Myometrial cell (primary cell): Measurements from ENCODE around the gene ZNF568. TPM values are rescaled to one million over a fixed set of nuclear protein-coding genes. Genes with fewer than 3 reads are reported as not detected.

Experiments
- total RNA-seq: library from RNA; depleted of rRNA; stranded (reverse); fragments of >200 nt; gene quantifications from 2 replicates; pipeline ENCODE4 v1.2.3, GENCODE V29; 2015

ZNF568 gene
- total RNA-seq = 3.5 and 3.7 TPM in 2 replicates

GRCh38 chr19:36915992-36916830 is at the start of gene ZNF568, which contains the start of gene ZNF829:
Gene ZNF568 (plus strand): TSS chr19:36916332. CDS start chr19:36922771, 6,439 bp downstream.
Gene ZNF829 (minus strand): TSS chr19:36916291. CDS start chr19:36915167, 1,124 bp downstream.

Other genes starting within 250 kb of the ZNF568 start
- 4.0 and 6.0 TPM in 2 replicates for gene ZNF461, start 249.5 kb upstream of the ZNF568 start, total RNA-seq
- gene ZNF567, start 228.7 kb upstream of the ZNF568 start, total RNA-seq = 2.5 and 13.0 TPM in 2 replicates
- 0.29 and 0.35 TPM in 2 replicates for gene ZNF850, start 143.5 kb upstream of the ZNF568 start, total RNA-seq
- 1.7 and 2.7 TPM in 2 replicates for gene ZNF790, start 77.9 kb upstream of the ZNF568 start, total RNA-seq
- gene ZNF345, start 65.5 kb upstream of the ZNF568 start, total RNA-seq = 0.53 and 0.58 TPM in 2 replicates
- gene ZNF829, start within 50 bp of the ZNF568 start, total RNA-seq = 1.9 and 2.3 TPM in 2 replicates
- gene ZNF420, start 162.1 kb downstream of the ZNF568 start, total RNA-seq = 1.6 and 4.6 TPM in 2 replicates